Thoracic aorta (tissue), 2 donors: ENCODE measurements around the gene PRKAR1A. TPM values are rescaled to one million over a fixed set of nuclear protein-coding genes. Genes with fewer than 3 reads are reported as not detected.

ENCODE experiments used
- ATAC-seq: fragments of 150-250 bp; one replicate; pipeline ENCODE4 v1.8.0; 2017; ENCODE audit warnings: low read depth; ENCODE audit not compliant: insufficient number of reproducible peaks, low FRiP score
- DNase-seq: peaks from one replicate; pipeline ENCODE4 v3.0.0-alpha.2; 2020; ENCODE audit warnings: low spot score
- H3K27ac ChIP-seq, 2 donors: fragments of 200-600 bp; sonication (generic); 1 replicate in 1 of 2; 2 replicates in 1 of 2; pipeline ENCODE4 v1.5.1; 2016; ENCODE audit warnings: mild to moderate bottlenecking in 2 of 2, moderate library complexity in 2 of 2
- H3K27me3 ChIP-seq: fragments of 200-600 bp; sonication (generic); replicated peaks from 2 replicates; pipeline ENCODE4 v1.6.0; 2016; ENCODE audit warnings: mild to moderate bottlenecking; ENCODE audit not compliant: insufficient read depth
- H3K36me3 ChIP-seq: fragments of 200-600 bp; sonication (generic); one replicate; pipeline ENCODE4 v1.5.1; 2016
- H3K4me1 ChIP-seq, 2 donors: fragments of 200-600 bp; sonication (generic); 1 replicate in 1 of 2; 2 replicates in 1 of 2; pipeline versions ENCODE4 v1.5.1 to v1.6.0; 2016; ENCODE audit warnings: low read depth in 2 of 2, mild to moderate bottlenecking in 1 of 2; ENCODE audit not compliant: control insufficient read depth in 1 of 2
- H3K4me3 ChIP-seq: fragments of 200-600 bp; sonication (generic); 2 replicates; pipeline ENCODE4 v1.5.1; 2016; ENCODE audit warnings: mild to moderate bottlenecking
- H3K9me3 ChIP-seq: fragments of 200-600 bp; sonication (generic); 2 replicates; pipeline ENCODE4 v1.5.1; 2016
- total RNA-seq, 2 donors: library from RNA; depleted of rRNA; stranded (reverse); fragments of >200 nt; gene quantifications; one replicate each; pipeline versions ENCODE4 v1.1.0 to v1.2.3, GENCODE V29; 2016
- TF ChIP-seq, protein P1 (sequence below): fragments of 200-600 bp; sonication (generic); IDR thresholded peaks from one replicate; pipeline ENCODE4 v1.5.1; 2019; ENCODE audit warnings: antibody characterized with exemption

The PRKAR1A gene
- total RNA-seq, 2 donors from 2014 or later = 345 to 412 TPM

DNA sequence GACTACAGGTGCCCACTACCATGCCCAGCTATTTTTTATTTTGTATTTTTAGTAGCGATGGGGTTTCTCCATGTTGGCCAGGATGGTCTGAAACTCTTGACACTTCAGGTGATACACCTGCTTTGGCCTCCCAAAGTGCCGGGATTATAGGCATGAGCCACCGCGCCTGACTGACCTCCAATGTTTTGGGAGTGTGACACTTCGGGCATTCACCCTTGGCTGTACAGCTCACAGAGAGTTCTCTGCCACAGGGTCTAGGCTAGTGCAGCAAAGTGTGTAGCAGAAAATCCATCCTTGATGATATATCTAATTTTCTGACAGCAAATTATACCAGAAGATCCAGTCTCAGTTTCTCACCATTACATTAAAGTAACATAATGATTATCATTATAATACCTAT is 74.8 kb downstream of the PRKAR1A start:
- DNase-seq (no peak), ATAC-seq (no peak)
- Histone ChIP-seq H3K9me3 (no peaks in the 10 kb centered on the region), H3K36me3 (no peaks in the 10 kb centered on the region), H3K27ac (no peak overlapping the region), H3K27me3 (no peaks in the 10 kb centered on the region), H3K4me3 (no peak overlapping the region), H3K4me1 (no peaks in the 10 kb centered on the region)
- TF ChIP-seq, protein P1, sequence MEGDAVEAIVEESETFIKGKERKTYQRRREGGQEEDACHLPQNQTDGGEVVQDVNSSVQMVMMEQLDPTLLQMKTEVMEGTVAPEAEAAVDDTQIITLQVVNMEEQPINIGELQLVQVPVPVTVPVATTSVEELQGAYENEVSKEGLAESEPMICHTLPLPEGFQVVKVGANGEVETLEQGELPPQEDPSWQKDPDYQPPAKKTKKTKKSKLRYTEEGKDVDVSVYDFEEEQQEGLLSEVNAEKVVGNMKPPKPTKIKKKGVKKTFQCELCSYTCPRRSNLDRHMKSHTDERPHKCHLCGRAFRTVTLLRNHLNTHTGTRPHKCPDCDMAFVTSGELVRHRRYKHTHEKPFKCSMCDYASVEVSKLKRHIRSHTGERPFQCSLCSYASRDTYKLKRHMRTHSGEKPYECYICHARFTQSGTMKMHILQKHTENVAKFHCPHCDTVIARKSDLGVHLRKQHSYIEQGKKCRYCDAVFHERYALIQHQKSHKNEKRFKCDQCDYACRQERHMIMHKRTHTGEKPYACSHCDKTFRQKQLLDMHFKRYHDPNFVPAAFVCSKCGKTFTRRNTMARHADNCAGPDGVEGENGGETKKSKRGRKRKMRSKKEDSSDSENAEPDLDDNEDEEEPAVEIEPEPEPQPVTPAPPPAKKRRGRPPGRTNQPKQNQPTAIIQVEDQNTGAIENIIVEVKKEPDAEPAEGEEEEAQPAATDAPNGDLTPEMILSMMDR = no peak

- DNase-seq = no peak
Measured at GRCh38 chr17:68587847-68588246, 75.6 kb downstream of the PRKAR1A start.

DNA sequence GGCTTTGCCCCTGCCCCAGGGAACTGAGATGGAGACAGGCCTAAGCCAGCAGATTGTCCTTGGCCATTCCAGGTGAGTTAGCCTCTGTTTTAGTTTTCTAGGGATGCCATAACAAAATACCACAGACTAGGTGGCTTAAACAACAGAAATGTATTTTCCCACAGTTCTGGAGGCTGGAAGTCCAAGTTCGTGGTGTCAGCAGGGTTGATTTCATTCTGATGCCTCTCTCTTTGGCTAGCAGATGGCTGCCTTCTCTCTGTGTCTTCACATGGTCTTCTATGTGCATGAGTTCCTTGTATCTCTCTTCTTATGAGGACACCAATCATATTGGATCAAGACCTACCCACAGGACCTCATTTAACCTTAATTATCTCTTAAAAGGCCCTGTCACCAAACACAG is 76.1 kb downstream of the PRKAR1A start:
- H3K27ac ChIP-seq = no peak overlapping the region
- no peaks in the 10 kb centered on the region for H3K4me1 ChIP-seq
- TF ChIP-seq, protein P1 = no peak
- H3K36me3 ChIP-seq = no peaks in the 10 kb centered on the region
- ATAC-seq (no peak), DNase-seq (no peak)
- H3K4me3 ChIP-seq = no peak overlapping the region
- no peaks in the 10 kb centered on the region for H3K9me3 ChIP-seq
- no peaks in the 10 kb centered on the region for H3K27me3 ChIP-seq

More at GRCh38 chr17:68587847-68588246, 75.6 kb downstream of the PRKAR1A start:
- no peak for ATAC-seq
- Histone ChIP-seq H3K36me3 (no peaks in the 10 kb centered on the region), H3K27me3 (no peaks in the 10 kb centered on the region), H3K9me3 (no peaks in the 10 kb centered on the region), H3K4me1 (no peaks in the 10 kb centered on the region), H3K4me3 (no peak overlapping the region), H3K27ac (no peak overlapping the region)
- TF ChIP-seq, protein P1 = no peak

GRCh38 chr17:68589086-68589485 is 76.9 kb downstream of the PRKAR1A start:
- DNase-seq (no peak), ATAC-seq (no peak)
- H3K36me3 ChIP-seq = no peaks in the 10 kb centered on the region
- no peaks in the 10 kb centered on the region for H3K9me3 ChIP-seq
- no peak overlapping the region for H3K4me3 ChIP-seq
- H3K27me3 ChIP-seq = no peaks in the 10 kb centered on the region
- TF ChIP-seq, protein P1 = no peak
- H3K27ac ChIP-seq = no peak overlapping the region
- no peaks in the 10 kb centered on the region for H3K4me1 ChIP-seq

DNA sequence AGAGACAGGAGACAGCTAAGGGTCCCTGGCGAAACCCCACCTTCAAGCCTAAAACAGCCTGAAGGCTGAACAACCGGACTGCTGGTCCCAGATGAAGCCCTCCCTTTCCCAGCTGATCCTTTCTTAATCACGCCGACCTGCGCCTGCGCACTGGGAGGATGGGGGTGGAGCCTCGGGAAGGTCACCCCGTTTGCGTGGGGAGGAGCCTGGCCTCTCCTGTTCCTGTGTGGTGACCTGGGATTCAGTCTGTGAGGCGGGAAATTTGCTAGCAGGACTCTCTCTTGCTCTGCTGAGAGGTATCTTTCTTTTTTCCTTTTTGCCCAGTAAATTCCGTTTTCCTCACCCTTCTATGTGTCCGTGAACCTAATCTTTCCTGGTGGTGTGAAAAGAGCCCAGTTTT is 79.4 kb downstream of the PRKAR1A start:
- Histone ChIP-seq H3K4me1 (peaks cover 11 to 20% of the 10 kb centered on the region in 2 donors), H3K4me3 (no peak overlapping the region), H3K36me3 (no peaks in the 10 kb centered on the region), H3K27me3 (no peaks in the 10 kb centered on the region), H3K27ac (no peak overlapping the region), H3K9me3 (no peaks in the 10 kb centered on the region)
- no peak for ATAC-seq
- TF ChIP-seq, protein P1 = no peak
- DNase-seq = no peak
